ENCODE measurements around the gene GPBP1. TPM values are rescaled to one million over a fixed set of nuclear protein-coding genes. Genes with fewer than 3 reads are reported as not detected.
A peak's percentile ranks its signal among the peaks of the same experiment; 100 is the strongest.
"Not testable (repeated sequence)": the region's sequence is repeated elsewhere in the genome, so short reads cannot be mapped to it uniquely, and the experiment has no call there.

GPBP1 gene
- total and polyA plus RNA-seq, 2 experiments from 2014 or later: 65.3 to 85.9 TPM

DNA sequence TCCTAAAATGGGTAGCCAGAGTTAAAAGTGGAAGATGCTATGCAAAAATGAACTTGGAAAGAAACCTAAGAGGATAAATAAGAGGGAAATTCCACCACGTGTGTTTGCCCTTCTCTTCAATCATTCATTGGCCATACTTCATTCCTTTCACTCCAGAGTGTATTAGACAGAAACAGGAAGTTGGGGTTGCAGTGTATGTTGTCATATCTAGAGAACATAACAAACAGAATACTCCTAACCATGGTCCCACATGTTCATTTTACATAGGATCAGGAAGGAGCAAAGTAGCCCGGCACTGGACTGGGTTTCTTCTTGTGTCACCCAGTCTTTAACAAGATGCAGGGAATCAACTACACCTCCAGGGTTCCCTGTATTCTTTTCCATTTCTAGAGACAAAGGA is 7.6 kb upstream of the GPBP1 start:
- H3K9me3 ChIP-seq (ENCODE audit: low read depth): no peaks in the 10 kb centered on the region
- no peaks in the 10 kb centered on the region for H3K4me1 ChIP-seq (ENCODE audit: low read depth)
- no peak overlapping the region for H3K27ac ChIP-seq
- TF ChIP-seq, protein P1, sequence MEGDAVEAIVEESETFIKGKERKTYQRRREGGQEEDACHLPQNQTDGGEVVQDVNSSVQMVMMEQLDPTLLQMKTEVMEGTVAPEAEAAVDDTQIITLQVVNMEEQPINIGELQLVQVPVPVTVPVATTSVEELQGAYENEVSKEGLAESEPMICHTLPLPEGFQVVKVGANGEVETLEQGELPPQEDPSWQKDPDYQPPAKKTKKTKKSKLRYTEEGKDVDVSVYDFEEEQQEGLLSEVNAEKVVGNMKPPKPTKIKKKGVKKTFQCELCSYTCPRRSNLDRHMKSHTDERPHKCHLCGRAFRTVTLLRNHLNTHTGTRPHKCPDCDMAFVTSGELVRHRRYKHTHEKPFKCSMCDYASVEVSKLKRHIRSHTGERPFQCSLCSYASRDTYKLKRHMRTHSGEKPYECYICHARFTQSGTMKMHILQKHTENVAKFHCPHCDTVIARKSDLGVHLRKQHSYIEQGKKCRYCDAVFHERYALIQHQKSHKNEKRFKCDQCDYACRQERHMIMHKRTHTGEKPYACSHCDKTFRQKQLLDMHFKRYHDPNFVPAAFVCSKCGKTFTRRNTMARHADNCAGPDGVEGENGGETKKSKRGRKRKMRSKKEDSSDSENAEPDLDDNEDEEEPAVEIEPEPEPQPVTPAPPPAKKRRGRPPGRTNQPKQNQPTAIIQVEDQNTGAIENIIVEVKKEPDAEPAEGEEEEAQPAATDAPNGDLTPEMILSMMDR (IDR thresholded peaks at IDR 0.05; ENCODE audit: low read depth, low read length): no peak
- no peaks in the 10 kb centered on the region for H3K27me3 ChIP-seq
- no peaks in the 10 kb centered on the region for H3K36me3 ChIP-seq
- no peak for DNase-seq (ENCODE audit: low read depth in 1 of 2, low spot score in 1 of 2)
- H3K4me3 ChIP-seq: no peak overlapping the region

DNA sequence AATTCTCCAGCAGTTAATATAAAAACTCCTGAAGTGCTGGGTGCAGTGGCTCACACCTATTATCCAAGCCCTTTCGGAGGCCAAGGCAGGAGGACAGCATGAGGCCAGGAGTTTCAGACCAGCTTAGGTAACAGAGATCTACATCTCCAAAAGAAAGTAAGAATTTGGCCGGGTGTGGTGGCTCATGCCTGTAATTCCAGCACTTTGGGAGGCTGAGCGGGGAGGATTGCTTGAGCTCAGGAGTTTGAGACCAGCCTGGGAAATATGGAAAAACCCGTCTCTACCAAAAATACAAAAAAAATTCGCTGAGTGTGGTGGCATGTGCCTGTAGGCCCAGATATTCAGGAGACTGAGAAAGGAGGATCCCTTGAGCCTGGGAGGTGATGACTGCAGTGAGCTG is 6.7 kb upstream of the GPBP1 start:
- no peaks in the 10 kb centered on the region for H3K27me3 ChIP-seq
- H3K36me3 ChIP-seq: no peaks in the 10 kb centered on the region
- DNase-seq (ENCODE audit: low read depth in 1 of 2, low spot score in 1 of 2): no peak
- H3K27ac ChIP-seq: no peak overlapping the region
- H3K4me1 ChIP-seq (ENCODE audit: low read depth): no peaks in the 10 kb centered on the region
- H3K4me3 ChIP-seq: no peak overlapping the region
- H3K9me3 ChIP-seq (ENCODE audit: low read depth): no peaks in the 10 kb centered on the region
- TF ChIP-seq, protein P1 (IDR thresholded peaks at IDR 0.05; ENCODE audit: low read depth, low read length): no peak

DNA sequence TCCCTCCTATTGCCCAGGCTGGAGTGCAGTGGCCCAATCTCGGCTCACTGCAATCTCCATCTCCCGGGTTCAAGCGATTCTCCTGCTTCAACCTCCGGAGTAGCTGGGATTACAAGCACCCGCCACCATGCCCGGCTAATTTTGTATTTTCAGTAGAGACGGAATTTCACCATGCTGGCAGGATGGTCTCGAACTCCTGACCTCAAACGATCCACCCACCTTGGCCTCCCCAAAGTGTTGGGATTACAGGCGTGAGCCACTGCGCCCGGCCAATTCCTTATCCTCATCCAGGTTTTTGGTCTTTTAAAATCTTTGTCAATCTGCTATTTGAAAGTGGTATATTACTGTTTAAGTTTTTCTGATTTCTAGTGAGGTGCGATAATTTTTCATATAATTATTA is 3.7 kb upstream of the GPBP1 start:
- H3K4me1 ChIP-seq (ENCODE audit: low read depth); H3K4me3 ChIP-seq; H3K27ac ChIP-seq; H3K9me3 ChIP-seq (ENCODE audit: low read depth); H3K36me3 ChIP-seq; DNase-seq (ENCODE audit: low read depth in 1 of 2, low spot score in 1 of 2); H3K27me3 ChIP-seq: not testable (repeated sequence)

DNA sequence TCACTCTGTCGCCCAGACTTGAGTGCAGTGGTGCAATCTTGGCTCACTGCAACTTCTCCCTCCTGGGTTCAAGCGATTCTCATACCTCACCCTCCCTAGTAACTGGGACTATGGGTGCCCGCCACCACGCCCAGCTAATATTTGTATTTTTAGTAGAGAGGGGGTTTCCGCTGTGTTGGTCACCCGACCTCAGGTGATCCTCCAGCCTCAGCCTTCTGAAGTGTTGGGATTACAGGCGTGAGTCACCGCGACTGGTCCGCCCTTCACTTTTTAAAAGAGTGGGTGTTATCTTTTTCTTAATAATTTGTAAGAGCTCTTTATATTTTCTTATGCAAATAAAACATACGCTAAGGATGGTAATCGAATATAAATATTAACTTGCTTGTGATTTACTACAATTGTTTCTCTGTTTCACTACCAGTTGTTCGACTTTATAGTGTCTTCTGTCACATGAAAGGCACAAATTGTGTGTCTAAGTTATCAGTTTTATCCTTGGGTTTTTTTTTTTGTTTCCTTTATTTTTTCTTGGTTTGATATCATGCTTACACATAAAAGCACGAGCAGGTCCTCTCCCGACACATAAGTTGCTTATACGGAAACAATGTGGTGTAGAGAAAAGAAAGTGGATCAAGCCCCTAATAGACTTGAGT is 1.9 kb upstream of the GPBP1 start:
- H3K27me3 ChIP-seq: no peaks in the 10 kb centered on the region
- no peaks in the 10 kb centered on the region for H3K36me3 ChIP-seq
- H3K27ac ChIP-seq: no peak overlapping the region
- H3K9me3 ChIP-seq (ENCODE audit: low read depth): no peaks in the 10 kb centered on the region
- peak overlapping the region; percentile 58 for H3K4me3 ChIP-seq
- peaks cover 2% of the 10 kb centered on the region for H3K4me1 ChIP-seq (ENCODE audit: low read depth)
- DNase-seq (ENCODE audit: low read depth in 1 of 2, low spot score in 1 of 2): no peak
- TF ChIP-seq, protein P1 (IDR thresholded peaks at IDR 0.05; ENCODE audit: low read depth, low read length): no peak

DNA sequence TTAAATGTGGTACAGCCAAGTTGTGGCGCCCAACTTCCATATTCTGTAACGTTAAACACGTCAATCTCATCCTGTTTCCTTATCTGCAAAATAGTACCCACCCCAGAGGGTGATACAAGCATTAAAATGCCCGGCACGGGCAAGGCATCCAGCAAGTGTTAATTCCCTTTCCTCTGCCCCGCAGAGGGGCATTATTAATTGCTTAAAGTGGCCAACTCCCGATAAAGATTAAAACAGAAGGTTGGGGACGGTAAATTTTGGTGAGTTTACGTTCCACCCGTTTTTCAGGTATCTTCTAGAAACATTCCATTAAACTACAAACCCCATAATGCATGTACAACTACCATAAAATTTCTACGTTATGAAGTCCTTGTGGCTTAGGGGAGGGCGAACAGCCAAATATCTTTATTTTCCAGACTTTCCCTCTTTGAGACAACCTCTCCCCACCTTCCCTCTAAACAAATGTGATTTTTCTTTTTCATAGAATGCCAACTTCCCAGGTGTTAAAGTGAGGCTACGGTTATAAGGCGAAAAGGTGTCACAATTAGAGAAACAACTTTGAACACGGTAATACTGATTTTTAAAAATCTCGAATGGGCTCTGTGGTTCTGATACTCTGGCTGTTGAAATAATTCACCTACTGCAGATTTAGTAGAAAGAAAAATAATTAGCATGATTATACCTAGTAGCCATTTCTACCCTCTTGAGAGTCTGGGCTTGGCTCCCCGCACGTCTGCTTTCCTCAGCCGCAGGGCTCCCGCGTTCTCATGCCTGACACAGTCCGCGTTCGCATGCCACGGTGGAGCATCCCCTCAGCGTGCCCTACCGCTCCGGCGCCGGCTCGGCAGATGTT is 1.2 kb upstream of the GPBP1 start:
- DNase-seq (ENCODE audit: low read depth in 1 of 2, low spot score in 1 of 2): peak in 1 of 2 donors; percentile 45
- Histone ChIP-seq H3K4me3 (peak overlapping the region; percentile 58), H3K27ac (peak overlapping the region; percentile 99), H3K4me1 (ENCODE audit: low read depth) (peaks cover 5% of the 10 kb centered on the region), H3K9me3 (ENCODE audit: low read depth) (no peaks in the 10 kb centered on the region), H3K27me3 (no peaks in the 10 kb centered on the region), H3K36me3 (no peaks in the 10 kb centered on the region)
- TF ChIP-seq, protein P1 (IDR thresholded peaks at IDR 0.05; ENCODE audit: low read depth, low read length): no peak

Measured in cardiac muscle cell (in vitro differentiated cells and primary cell).